GM21528 (cell line): ENCODE results near the gene MYOZ3.

Experiments
- ATAC-seq: cut with Tn5 transposase; IDR thresholded peaks from one replicate; pipeline ENCODE4 v1.9.1; 2021; ENCODE audit warnings: mild to moderate bottlenecking, moderate library complexity; ENCODE audit not compliant: unreplicated experiment, low FRiP score

MYOZ3 gene

DNA sequence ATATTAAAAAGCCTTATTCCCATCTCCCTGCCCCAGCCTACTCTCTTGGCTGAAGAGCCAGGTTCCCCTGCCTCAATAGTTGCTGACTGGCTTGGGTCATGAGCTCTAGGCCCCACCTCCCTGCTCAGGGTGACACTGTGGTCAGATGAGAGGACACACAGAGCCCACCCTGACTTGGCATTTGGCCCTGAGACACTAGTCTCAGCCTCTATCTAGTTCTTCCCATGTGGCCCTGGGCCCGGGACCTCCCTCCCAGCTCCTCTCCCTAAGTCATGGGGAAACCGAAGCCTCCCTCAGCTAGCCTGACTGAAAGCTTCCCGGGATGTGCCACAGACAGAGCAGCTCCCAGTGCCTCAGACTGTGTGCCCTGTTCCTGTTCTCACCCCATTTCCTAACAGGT is 5.8 kb upstream of the MYOZ3 start:
- ATAC-seq = no peak

DNA sequence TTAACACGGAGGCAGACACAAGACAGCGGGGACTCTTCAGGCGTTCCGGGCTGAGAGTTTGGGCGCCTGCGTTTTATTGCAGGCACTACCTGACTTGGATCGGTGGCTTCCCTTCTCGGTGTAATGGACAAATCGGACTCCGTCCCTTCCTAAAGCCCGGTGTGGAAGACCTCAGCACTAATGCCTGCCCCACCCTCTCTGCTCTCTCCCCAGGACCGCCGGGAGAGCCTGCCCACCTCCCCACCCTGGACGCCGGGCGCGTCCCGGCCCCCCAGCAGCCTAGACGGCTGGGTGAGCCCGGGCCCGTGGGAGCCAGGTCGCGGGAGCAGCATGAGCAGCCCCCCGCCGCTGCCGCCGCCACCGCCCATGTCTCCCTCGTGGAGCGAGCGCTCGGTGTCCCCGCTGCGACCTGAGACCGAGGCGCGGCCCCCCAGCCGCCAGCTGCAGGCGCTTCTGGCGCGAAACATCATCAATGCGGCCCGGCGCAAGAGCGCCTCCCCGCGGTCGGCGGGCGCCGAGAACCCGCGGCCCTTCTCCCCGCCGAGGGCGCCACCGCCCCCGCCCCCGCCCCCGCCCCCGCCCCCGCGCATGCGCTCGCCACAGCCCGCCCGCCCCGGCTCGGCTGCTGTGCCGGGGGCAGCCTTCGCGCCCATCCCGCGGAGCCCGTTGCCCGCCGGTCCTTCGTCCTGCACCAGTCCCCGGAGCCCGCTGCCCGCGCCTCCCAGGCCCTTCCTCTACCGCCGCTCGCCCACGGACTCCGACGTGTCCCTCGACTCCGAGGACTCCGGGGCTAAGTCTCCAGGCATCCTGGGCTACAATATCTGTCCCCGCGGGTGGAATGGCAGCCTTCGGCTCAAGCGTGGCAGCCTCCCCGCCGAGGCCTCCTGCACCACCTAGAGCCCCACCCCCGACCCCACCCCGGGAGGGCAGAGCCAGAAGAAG is 4.6 kb upstream of the MYOZ3 start:
- peak; percentile 68 for ATAC-seq

DNA sequence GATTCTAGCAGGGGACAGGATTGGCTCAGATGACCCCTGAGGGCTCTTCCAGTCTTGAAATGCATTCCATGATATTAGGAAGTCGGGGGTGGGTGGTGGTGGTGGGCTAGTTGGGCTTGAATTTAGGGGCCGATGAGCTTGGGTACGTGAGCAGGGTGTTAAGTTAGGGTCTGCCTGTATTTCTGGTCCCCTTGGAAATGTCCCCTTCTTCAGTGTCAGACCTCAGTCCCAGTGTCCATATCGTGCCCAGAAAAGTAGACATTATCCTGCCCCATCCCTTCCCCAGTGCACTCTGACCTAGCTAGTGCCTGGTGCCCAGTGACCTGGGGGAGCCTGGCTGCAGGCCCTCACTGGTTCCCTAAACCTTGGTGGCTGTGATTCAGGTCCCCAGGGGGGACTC is 2.9 kb upstream of the MYOZ3 start:
- no peak for ATAC-seq

DNA sequence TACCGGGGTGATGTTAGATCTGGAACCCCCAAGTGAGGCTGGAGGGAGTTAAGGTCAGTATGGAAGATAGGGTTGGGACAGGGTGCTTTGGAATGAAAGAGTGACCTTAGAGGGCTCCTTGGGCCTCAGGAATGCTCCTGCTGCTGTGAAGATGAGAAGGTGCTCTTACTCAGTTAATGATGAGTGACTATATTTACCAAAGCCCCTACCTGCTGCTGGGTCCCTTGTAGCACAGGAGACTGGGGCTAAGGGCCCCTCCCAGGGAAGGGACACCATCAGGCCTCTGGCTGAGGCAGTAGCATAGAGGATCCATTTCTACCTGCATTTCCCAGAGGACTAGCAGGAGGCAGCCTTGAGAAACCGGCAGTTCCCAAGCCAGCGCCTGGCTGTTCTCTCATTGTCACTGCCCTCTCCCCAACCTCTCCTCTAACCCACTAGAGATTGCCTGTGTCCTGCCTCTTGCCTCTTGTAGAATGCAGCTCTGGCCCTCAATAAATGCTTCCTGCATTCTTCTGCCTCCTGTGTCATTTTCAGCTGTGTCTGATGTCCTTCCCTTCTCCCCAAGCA is 2.3 kb upstream of the MYOZ3 start:
- ATAC-seq = no peak

DNA sequence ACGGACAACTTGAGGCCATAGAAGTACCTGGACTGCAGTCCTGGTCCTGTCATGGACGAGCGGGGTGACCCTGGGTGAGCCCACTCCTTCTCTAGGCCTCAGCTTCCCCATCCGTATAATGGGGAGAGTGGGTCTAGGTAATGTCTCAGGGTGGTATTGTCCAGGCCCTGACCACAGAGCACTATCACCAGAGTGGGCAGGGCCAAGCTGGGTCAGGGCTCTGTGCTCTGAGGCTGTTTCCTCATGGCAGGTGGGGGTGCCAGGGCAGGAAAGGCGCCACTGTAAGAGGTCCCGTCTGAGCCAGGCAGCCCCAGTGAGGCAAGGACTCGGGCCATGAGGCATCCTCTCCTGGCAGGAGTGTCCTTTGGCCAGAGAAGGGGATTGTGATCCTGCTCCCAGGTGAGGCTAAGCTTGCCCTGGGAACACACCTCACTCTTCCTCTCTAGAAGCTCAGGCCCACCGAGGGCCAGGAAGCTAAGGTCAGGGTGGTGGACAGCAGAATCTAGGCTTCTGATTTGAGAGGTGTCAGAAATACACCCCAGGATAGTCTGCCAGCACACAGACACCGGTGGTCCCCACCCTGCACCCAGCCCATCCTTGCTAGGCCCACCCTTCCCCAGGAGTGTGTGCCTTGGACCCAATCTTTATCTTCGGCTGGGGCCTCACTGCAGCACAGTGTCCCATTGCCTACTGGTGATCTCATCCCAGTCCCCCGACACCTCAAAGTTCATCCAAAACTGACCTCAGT is 1.5 kb upstream of the MYOZ3 start:
- ATAC-seq = no peak

DNA sequence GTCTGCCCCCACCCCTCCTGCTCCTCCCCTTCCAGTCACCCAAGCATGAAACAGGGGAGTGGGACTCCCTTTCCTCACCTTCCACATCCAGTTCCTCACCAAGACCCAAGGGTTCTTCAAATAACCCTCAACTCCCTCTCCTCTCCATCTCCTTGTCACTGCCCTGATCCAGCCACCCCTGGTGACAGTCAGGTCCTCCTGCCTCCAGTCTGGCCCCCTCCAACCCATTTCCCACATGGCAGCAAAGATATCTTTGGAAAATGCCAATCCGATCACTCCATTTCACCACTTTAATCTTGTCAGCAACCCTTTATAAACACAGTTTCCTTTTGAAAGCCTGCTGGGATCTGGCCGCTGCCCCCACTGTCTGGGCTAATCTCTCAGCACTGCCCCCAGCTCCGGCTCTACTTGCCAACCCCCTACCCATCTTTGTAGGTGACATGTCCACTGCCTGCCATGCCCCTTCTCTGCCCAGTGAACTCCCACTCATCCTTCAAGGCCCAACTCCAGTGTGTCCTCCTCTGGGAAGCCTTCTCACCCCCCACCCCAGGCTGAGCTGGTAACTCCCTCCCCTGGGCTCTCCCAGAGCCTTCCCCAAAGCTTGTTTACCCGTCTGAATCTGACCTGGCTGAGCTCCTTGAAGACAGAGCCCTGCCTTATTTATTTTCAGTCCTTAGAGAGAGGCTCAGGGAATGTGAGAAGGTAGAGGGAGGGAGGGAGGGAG is 781 bp upstream of the MYOZ3 start:
- ATAC-seq = no peak

DNA sequence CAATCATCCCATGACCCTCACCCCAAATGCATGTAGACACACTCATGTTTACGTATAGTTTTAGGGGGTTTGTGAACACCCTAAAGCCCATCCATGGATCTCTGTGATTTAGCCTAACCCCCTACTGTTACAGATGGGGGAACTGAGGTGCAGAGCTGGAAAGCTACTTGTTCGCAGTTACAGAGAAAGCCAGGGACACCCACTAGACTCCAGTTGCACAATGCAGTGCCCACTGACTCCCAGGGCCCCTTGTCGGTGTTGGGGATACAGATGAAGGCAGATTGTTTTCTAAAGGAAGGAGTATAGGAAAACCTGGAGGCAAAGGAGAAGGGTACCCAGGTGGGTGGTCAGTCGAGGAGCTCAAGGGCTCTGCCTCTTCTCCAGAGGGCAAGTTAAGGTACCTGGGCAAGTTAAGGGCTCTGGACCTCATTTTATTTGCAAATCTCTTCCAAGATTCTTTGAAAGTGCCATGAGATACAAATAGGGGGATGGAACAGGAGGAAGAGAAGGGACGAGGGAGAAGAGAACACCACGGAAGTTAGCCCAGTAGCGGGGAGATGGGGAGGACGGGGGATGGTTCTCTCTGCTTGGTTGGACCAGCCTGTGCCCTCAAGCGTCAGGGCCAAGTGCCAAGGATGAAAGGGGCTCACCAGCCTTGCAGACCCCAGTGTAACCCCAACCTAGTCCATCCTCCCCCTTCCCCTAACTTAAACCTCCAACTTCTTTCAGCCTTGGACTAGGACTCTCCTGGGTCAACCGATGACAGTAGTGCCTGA is 958 bp downstream of the MYOZ3 start:
- ATAC-seq = no peak

DNA sequence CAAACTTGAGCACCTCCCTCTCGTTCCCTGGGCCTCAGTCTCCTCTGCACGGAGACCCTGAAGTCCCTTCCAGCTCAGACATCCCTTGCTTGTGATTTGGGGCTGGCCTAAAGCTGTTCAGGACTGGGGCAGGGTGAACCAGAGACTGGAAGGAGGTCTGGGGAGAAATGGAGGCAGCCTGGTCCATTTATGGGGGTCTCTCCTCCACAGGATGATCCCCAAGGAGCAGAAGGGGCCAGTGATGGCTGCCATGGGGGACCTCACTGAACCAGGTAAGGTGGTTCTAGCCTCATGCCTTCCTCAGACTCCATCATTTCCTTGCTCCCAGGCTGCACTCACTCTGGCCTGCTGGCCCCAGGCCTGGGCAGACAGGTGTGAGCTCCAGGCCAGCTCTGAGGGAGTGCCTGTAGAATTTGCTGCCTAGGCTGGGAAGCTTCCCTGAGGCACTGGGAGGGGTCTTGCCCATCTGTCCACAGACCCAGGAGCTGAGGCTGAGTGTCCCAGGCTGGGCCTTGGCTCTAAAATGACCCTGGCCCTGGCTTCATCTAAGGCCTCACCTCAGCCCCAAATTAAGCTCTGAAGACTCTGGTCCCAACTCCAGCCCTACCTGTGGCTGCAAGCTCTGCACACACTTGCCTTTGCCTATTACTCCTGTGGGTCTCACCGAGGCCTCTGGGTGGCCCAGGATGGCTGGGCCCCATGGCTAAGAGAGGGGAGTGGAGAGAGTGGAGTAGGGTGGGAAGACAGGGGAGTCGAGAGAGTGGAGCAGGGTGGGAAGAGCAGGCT is 1.9 kb downstream of the MYOZ3 start:
- ATAC-seq = no peak

DNA sequence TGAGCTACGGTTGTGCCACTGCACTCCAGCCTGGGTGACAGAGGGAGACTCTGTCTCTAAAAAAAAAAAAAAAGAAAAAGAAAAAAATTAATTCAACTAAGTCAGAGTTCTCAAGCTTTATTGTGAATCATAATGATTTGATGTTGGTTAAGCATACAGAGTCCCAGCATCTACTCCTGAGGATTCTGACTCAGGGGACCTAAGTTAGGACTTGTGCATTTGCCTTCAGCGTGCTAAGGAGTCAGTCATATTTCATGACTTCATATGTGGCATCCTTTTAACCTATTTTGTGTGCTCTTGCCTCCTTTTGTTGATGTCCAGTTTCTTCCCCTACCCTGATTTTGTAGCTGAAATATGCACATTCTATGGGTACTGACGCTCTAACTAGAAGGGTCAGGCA is 2.9 kb downstream of the MYOZ3 start:
- no peak for ATAC-seq

DNA sequence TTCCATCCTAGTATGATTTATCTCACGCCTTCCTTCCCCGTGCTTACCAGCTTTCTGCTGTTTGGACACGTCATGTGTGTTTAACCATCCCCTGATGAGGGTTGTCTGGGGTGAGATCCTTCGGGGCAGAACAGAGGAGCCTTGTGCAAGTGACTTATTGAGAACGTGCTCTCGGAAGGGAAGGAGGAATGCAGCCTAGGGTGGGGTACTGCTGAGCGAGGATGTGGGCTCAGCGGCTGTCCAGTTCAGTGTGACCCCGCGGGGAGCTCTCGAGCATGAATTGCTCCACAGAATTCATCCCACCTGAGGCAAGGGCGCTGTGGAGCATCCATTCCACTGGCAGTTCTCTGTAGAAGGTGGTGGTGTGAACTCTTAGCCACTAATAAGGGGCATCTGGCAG is 4.0 kb downstream of the MYOZ3 start:
- ATAC-seq = no peak

DNA sequence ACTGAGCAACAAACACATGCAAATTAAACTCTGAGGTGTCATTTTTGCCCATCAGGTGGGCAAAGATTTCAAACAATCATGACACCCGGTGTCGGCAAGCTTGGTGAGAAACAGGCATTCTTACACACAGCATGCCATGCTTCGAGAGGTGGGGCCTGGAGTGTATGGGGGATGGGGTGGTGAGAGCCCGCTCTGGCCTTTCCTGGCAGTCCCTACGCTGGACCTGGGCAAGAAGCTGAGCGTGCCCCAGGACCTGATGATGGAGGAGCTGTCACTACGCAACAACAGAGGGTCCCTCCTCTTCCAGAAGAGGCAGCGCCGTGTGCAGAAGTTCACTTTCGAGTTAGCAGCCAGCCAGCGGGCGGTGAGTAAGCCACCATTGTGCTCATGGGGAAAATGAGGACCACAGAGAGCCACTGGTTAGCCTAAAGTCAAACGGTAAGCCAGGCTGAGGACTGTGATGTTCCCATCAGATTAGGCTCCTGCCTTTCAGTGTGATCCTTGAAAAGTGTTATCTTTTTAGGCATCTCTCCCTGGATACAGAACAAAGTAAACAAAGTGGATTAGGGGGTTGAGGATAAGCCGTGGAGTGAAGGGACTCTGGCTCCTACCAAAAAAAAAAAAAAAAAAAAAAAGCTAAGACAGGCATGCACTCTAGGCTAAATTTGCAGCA is 9.4 kb downstream of the MYOZ3 start:
- ATAC-seq = no peak

DNA sequence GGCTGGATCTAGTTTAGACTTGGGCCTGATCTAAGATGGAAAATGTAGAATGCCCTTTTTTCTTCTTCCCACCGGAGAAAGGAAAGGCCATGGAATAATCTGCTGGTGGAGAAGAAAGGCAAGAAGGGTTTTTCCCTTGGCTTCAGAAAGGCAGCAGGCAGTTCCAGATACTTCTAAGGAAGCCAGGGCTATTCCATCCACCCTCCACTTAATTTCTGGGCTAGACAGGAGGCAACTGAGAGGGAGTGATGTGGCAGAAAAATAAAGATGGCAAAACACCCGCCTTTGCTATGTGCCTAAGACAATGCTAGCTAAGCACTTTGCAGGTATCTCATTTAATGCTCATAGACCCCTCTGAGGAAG is 9.9 kb downstream of the MYOZ3 start:
- ATAC-seq = no peak

DNA sequence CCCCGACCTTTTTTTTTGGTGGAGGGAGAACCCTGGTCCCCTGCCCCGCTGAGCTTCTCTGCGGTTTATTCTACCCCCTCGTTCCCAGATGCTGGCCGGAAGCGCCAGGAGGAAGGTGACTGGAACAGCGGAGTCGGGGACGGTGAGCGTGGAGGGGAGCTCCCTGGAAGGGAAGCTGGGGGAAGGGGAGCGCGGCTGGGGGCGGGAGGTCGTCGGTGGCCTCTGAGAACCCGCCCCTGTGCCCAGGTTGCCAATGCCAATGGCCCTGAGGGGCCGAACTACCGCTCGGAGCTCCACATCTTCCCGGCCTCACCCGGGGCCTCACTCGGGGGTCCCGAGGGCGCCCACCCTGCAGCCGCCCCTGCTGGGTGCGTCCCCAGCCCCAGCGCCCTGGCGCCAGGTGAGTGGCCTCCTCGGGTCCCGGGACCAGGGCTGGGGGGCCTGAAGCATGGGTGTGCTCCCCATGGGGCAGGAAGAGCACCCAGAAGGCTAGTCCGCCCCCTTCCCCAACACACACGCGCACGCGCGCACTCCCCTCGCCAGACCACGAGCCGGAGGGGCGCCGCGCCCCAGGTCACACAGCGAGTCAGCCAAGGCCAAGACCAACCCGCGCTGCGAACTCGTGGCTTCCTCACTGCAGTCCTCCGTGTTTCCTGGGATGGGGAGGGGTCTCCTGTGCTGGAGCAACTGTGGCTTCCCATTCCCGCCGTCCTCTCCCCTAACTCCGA is 10.6 kb downstream of the MYOZ3 start:
- ATAC-seq = no peak

DNA sequence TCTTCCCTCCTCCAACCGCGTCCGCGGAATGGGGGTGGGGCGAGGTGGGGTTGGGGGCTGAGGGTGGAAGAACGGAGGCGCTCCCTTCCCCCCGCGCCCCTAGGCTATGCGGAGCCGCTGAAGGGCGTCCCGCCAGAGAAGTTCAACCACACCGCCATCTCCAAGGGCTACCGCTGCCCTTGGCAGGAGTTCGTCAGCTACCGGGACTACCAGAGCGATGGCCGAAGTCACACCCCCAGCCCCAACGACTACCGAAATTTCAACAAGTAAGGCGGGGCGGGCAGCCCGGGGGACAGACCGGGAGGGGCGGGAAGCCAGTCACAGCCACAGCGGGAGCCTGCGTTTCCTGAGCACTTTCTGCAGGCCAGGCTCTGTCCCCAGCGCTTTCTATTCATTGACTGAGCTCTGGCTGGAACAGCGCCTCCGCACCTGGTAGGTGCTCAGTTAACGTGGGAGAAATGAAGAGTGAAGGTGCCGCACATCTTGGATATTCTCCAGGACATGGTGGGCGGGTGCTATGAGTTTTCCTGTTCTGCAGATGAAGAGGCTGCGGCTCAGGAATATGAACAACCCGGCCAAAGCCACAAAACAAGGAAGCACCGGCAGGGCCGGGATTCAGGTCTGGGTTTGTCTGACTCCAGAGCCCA is 11.3 kb downstream of the MYOZ3 start:
- ATAC-seq = no peak

DNA sequence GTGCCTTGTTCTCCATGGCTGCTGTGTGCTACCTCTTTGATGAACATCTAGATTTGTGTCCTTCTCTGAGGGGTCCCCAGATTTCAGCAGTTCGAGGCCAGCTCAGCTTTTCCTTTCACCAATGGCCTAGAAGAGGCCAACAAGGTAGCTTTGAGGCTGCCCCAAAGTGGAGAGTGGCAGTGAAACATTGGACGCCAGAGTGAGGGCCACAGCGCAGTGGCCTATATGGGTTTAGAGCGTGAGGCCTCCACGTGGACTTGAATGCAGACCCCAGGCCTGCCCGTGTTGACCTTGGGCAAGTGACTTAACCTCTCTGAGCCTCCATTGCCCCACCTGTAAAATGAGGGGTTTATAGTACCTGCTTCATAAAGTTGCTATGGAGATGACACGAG is 11.8 kb downstream of the MYOZ3 start:
- no peak for ATAC-seq

DNA sequence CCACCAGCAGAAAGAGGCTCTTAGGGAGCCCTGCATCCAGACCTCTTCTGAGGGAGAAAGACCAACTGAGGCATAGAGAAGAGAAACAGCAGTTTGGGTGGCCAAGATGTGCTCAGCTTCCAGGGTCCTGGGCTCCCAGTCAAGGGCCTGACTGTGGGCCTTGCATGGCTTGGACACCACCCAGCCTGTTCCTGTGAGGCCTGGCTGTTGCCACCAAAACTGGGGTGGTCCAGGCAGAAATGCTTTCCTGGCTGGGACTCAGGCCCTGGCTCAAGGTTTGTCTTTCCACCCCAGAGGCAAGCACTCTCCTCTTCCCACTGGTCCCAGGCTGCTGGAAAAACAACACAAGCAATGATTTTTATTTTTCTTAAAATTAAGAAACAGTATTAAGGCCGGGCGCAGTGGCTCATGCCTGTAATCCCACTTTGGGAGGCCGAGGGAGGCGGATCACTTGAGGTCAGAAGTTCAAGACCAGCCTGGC is 13.3 kb downstream of the MYOZ3 start:
- ATAC-seq = no peak

DNA sequence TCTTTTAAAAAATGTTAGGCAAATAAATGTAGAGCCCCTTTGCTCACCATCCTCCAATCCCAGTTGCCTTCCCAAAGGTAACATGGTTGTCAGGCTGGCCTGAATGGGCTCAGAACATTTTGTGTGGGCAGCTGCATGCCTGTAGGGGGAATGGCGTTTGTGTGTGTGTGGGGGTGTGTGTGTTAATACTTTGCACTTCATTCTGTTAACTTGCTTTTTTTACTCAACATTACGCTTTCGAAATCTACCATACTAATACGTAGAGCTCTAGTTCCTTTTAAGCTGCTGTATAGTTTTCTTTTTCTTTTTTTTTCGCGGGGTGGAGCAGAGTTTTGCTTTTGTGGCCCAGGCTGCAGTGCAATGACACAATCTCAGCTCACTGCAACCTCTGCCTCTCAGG is 14.0 kb downstream of the MYOZ3 start:
- ATAC-seq = no peak

DNA sequence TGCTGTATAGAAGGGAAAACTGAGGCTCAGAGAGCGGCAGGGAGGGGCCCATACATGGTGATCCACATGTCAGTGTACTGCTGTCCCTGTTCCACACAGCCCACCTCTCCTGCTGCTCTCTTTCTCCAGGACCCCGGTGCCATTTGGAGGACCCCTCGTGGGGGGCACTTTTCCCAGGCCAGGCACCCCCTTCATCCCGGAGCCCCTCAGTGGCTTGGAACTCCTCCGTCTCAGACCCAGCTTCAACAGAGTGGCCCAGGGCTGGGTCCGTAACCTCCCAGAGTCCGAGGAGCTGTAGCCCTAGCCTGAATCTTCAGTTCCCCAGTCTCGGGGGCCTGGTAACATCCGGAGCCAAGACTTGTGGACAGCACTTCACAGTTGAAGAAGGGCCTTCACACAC is 15.5 kb downstream of the MYOZ3 start:
- ATAC-seq = no peak
